ENCODE results near the gene ZNRF2.
A peak's percentile ranks its signal among the peaks of the same experiment; 100 is the strongest.
"Not testable (repeated sequence)": the region's sequence is repeated elsewhere in the genome, so short reads cannot be mapped to it uniquely, and the experiment has no call there.

ZNRF2 gene

GRCh38 chr7:30363778-30364563, 79.6 kb downstream of the ZNRF2 start:
- no peak for DNase-seq (ENCODE audit: low spot score)

DNA sequence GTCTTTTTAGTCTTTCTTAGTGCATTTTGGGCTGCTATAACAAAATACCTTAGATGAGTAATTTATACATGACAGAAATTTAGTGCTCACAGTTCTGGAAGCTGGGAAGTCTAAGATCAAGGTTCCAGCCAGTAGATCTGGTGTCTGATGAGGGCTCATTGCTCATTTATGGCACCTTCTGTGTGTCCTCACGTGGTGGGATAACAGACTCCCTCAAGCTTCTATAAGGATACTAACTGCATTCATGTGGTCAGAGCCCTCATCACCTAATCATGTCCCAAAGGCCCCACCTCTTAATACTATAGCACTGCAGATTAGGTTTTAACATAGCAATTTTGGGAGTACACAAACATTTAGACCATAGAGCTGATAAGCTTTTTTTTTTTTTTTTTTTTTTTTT, 80.4 kb downstream of the ZNRF2 start:
- no peak for DNase-seq (ENCODE audit: low spot score)

DNA sequence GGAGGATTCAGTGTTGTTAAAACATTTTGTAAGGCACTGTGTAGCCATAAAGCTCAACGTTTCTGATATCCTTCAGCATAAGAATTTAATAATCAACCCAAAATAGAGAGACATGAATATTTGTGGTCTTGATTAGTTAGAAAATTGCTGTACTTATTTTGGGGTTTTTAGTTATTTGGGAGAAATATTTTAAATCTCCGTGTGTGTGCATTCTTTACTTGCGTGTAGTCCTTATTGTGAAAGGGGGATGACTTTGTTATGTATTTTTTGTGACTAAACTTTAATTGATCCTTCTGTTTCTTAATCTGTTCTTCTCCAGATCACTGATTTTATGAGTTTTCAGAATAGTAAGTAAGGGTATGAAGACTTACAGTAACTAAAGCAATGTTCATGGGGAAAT, 81.2 kb downstream of the ZNRF2 start:
- no peak for DNase-seq (ENCODE audit: low spot score)

GRCh38 chr7:30366606-30367005, 82.2 kb downstream of the ZNRF2 start:
- DNase-seq (ENCODE audit: low spot score): no peak

GRCh38 chr7:30367561-30367960, 83.2 kb downstream of the ZNRF2 start:
- no peak for DNase-seq (ENCODE audit: low spot score)

DNA sequence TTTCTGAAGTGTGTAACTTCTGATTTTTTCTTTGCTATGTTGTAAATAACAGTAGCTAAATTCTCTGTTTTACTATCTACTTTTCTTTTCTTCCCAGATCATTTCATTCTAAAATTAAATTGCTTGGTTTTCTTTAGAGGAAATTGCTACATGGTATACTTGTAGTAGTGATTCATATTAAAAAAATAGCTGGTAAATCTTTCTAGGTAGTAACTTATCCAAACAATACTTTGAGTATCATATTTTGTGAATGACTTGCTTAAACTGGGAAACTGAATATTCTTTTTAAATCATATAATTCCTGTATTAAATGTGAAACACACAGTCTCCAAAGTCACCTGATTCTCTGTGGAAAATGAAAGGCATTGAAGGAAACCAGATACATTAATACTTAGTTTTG, 85.5 kb downstream of the ZNRF2 start:
- no peak for DNase-seq (ENCODE audit: low spot score)

DNA sequence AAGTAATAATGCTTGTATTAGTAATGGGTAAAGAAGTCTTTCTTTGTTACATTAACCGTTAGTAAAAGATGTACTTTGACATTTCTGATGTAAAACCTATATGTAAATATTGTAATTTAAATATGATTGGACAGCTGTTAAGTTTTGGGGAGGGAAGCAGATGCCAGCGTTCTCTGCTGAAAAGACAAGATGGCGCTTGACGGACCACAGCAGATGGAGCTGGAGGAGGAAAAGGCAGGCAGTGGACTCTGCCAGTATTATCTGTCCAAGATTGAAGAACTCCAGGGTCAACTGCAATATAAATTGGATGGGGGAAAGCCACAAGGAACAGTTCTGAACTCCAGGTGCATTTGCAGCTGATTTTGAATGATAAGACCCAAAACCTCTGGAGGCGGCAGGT, 86.9 kb downstream of the ZNRF2 start:
- DNase-seq (ENCODE audit: low spot score): no peak

DNA sequence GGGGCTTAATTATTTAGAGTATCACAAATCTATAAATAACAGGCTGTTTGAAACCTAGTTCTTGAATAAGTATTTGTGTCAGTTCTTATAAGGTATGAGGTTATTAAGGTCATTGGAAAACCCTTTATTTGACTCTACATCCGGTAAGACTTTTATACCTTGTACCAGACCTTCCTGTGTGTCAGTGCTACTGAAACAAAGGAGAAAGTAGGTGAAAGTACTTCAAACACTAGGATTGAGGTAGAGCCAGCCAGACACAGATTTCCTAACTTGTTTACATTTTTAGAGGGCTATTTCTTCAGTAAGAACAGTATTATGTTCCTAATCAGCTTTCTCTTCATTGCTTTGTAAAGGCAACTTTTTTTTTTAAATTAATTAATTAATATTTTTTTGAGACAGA, 93.9 kb downstream of the ZNRF2 start:
- no peak for DNase-seq (ENCODE audit: low spot score)

DNA sequence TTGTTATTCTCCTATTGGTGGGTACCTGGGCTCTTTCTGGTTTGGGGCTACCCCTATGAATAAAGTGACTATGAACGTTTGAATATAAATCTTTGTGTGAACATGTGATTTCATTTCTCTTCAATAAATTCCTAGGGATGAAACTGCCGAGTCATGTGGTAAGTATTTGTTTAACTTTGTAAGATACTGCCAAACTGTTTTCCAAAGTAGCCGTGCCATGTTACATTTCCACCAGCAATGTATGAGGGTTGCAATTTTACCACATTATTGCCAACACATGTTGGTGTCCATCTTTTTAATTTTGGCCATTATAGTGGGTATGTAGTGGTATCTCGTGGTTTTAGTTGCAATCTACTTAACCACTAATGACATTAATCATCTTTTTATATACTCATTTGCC, 94.7 kb downstream of the ZNRF2 start:
- no peak for DNase-seq (ENCODE audit: low spot score)

- no peak for DNase-seq (ENCODE audit: low spot score)
These were observed 95.3 kb downstream of the ZNRF2 start for GRCh38 chr7:30379741-30380140.

- no peak for DNase-seq (ENCODE audit: low spot score)
These were observed 95.9 kb downstream of the ZNRF2 start for GRCh38 chr7:30380294-30380693.

- DNase-seq (ENCODE audit: low spot score): not testable (repeated sequence)
These were observed 96.4 kb downstream of the ZNRF2 start for GRCh38 chr7:30380824-30381223.

GRCh38 chr7:30382607-30383006, 98.2 kb downstream of the ZNRF2 start:
- no peak for DNase-seq (ENCODE audit: low spot score)

DNA sequence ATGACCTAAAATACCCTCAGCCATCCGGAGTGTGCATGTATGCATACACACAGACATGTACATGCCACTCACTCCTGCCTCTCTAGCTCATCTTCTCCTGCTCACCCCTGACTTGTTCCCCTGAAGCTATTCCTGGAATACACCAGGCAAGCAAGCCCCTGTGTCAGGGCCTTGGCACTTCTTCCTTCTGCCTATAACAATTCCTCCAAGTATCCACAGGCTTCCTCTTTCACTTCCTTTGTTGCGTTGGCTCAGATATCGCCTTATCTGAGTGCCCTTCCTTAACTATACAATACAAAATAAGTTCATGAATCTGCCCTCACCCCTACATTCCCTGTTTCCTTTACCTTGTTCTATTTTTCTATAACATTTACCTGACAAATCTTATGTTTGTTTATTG, 105.4 kb downstream of the ZNRF2 start:
- no peak for DNase-seq (ENCODE audit: low spot score)

DNA sequence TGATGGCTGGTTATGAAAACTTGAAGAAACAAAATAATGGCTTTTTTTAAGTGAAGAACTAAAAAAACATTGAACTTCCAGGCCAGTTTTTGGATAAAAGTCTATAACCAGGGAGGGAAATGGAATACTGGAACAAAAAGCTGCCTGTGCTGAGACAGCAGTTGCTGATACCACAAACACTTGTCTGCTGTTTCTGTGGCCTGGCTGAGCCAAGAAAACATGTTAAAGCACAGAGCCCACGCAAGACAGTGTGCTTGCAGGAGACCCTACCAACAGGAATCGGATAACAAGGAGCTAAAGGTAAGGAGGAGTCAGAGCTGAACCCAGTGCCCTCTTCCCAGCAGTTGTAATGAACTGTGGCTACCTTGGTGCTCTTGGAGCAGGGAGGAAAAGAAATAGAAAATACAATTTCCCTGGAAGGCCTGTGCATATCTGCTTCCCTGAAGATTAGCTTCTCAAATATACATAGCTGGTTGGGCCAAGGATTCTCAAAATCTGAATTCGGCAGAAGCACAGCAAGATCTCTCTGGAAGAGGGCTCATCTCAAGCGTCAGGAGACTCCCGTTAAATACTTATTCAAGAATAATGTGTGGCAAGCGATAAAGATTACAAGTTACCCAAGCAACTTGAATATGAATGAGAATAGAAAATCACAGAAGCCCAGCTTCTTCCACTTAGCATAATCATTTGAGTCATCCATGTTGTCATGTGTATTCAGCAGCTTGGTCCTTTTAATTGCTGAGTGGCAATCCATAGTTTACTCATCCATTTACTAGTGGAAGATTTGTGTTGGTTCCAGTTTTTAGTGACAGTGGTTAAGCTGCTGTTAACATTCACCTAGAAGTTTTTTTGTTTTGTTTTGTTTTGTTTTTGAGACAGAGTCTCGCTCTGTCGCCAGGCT, 106.6 kb downstream of the ZNRF2 start:
- no peak for DNase-seq (ENCODE audit: low spot score)

GRCh38 chr7:30391806-30392205, 107.4 kb downstream of the ZNRF2 start:
- DNase-seq (ENCODE audit: low spot score): no peak

GRCh38 chr7:30395676-30396075, 111.3 kb downstream of the ZNRF2 start:
- DNase-seq (ENCODE audit: low spot score): no peak

DNA sequence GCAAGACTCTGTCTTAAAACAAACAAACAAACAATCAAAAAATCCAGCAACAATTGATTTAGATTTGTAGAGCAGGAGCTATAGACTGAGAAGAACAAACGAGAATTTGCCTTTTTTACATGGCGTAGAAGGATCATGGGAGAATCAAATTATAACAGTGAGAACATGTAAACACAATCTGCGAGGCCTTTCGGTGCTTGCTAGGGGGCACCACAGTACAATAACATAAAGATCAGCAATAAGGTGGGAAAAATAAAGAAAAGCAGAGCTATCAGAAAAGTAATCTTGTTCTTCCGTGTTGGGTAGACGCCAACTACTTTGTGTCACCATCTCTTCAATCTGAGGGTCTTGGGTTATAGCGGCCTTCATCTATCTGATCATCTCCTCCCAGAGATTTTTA, 112.0 kb downstream of the ZNRF2 start:
- no peak for DNase-seq (ENCODE audit: low spot score)

- no peak for DNase-seq (ENCODE audit: low spot score)
These were observed 119.1 kb downstream of the ZNRF2 start for GRCh38 chr7:30403477-30403876.

DNA sequence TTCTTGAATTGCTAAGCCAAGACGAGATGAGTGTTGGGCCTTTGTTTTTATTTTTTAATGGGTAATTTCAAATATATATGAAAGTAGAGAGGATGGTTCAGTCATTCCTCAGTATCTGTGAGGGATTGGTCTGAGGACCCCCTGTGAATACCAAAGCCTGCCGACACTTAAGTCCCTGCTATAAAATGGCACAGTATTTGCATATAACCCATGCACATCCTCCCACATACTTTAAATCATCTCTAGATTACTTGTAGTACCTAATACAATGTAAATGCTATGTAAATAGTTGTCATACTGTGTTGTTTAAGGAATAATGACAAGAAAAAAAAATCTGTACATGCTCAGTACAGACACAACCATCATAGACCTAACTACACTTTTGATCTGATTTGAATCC, 120.8 kb downstream of the ZNRF2 start:
- DNase-seq (ENCODE audit: low spot score): no peak

- DNase-seq (ENCODE audit: low spot score): peak; percentile 54
These were observed 122.4 kb downstream of the ZNRF2 start for GRCh38 chr7:30406664-30407425.

DNA sequence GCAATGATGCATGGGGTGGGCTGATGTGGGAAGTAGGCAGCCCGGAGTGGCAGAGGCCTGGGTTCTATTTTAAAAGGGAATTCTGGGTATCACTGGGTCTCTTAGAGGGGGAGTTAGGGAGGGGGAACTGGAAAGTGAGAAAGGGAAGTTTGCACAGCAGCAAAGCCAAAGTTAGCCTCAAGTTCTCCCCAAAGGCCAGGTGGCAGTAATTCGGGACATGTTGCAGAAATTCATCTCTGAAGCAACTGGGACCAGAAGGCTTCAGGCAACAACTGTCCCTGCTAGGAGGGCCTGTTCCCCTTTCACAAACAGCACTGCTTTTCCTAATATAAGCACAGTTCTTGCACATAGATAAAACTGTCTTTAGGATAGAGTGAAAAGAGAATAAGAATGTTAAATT, 126.8 kb downstream of the ZNRF2 start:
- no peak for DNase-seq (ENCODE audit: low spot score)

- DNase-seq (ENCODE audit: low spot score): no peak
These were observed 127.5 kb downstream of the ZNRF2 start for GRCh38 chr7:30411897-30412296.
